Right atrium auricular region (tissue), 2 donors: ENCODE measurements around the gene FKBP11. TPM values are rescaled to one million over a fixed set of nuclear protein-coding genes. Genes with fewer than 3 reads are reported as not detected.

Experiments
- DNase-seq: peaks from one replicate; pipeline ENCODE4 v3.0.0-alpha.2; 2019; ENCODE audit warnings: low spot score
- H3K27ac ChIP-seq, 2 donors: fragments of 200-600 bp; sonication (generic); 1 replicate in 1 of 2; 2 replicates in 1 of 2; pipeline ENCODE4 v1.5.1; 2016 to 2019
- H3K27me3 ChIP-seq, 2 donors: fragments of 200-600 bp; sonication (generic); one replicate each; pipeline versions ENCODE4 v1.5.1 to v1.6.0; 2017 to 2019
- H3K36me3 ChIP-seq: fragments of 200-600 bp; sonication (generic); one replicate; pipeline ENCODE4 v1.5.1; 2016
- H3K4me1 ChIP-seq, 2 donors: fragments of 200-600 bp; sonication (generic); one replicate each; pipeline versions ENCODE4 v1.5.1 to v1.6.0; 2017 to 2019
- H3K4me3 ChIP-seq, 2 donors: fragments of 200-600 bp; sonication (generic); 1 replicate in 1 of 2; 2 replicates in 1 of 2; pipeline ENCODE4 v1.5.1; 2017 to 2019; ENCODE audit warnings: mild to moderate bottlenecking in 1 of 2, moderate library complexity in 1 of 2
- H3K9me3 ChIP-seq, 2 donors: fragments of 200-600 bp; sonication (generic); one replicate each; pipeline ENCODE4 v1.5.1; 2019
- total RNA-seq, 2 donors: library from RNA; depleted of rRNA; stranded (reverse); fragments of >200 nt; gene quantifications; one replicate each; pipeline ENCODE4 v1.1.0, GENCODE V29; 2016
- TF ChIP-seq, protein P1 (sequence below), 2 donors: fragments of 200-600 bp; sonication (generic); IDR thresholded peaks; one replicate each; pipeline ENCODE4 v1.5.1; 2019; ENCODE audit warnings: antibody characterized with exemption in 2 of 2

FKBP11 gene
- total RNA-seq, 2 donors from 2014 or later = 9.1 to 10.2 TPM

DNA sequence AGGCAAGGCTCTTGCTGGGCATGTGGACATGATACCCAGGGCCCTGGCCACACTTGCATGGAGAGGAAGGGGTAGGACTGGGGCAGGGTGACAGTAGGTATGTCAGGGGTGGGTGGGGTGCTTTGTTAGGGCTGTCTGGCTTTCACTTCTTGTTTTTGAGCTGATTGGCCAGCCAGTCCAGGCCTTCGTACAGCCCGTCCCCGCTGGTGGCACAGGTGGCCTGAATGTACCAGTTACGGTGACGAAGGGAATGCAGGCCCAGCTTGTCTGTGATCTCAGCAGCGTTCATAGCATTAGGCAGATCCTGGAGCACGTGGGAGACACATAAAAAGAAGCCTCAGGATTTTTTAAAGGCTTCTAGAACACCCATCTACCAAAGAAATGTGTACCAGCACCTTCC, 13.5 kb upstream of the FKBP11 start:
- H3K36me3 ChIP-seq = peaks cover 32% of the 10 kb centered on the region
- no peak overlapping the region for H3K4me3 ChIP-seq
- H3K9me3 ChIP-seq = no peaks in the 10 kb centered on the region
- H3K4me1 ChIP-seq = peaks cover 0 to 6% of the 10 kb centered on the region in 2 donors
- DNase-seq = no peak
- no peaks in the 10 kb centered on the region for H3K27me3 ChIP-seq
- TF ChIP-seq, protein P1, sequence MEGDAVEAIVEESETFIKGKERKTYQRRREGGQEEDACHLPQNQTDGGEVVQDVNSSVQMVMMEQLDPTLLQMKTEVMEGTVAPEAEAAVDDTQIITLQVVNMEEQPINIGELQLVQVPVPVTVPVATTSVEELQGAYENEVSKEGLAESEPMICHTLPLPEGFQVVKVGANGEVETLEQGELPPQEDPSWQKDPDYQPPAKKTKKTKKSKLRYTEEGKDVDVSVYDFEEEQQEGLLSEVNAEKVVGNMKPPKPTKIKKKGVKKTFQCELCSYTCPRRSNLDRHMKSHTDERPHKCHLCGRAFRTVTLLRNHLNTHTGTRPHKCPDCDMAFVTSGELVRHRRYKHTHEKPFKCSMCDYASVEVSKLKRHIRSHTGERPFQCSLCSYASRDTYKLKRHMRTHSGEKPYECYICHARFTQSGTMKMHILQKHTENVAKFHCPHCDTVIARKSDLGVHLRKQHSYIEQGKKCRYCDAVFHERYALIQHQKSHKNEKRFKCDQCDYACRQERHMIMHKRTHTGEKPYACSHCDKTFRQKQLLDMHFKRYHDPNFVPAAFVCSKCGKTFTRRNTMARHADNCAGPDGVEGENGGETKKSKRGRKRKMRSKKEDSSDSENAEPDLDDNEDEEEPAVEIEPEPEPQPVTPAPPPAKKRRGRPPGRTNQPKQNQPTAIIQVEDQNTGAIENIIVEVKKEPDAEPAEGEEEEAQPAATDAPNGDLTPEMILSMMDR (IDR thresholded peaks at IDR 0.05) = no peak
- no peak overlapping the region for H3K27ac ChIP-seq

DNA sequence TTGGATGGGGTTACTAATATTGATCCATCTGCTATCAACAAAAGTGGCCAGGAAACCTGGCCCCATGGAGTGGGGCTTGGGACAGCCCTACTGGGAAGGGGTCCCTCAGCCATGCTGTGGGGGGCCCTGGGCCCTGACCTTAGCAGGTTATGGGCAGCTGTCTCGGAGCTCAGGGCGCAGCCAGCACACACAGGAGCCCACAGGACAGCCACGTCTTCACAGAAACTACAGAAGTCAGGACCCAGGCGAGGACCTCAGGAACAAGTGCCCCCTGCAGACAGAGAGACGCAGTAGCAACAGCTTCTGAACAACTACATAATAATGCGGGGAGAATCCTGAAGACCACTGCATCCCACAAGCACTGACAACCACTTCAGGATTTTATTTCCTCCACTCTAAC, 11.9 kb upstream of the FKBP11 start:
- no peaks in the 10 kb centered on the region for H3K9me3 ChIP-seq
- no peaks in the 10 kb centered on the region for H3K4me1 ChIP-seq
- DNase-seq = no peak
- no peak overlapping the region for H3K4me3 ChIP-seq
- H3K27ac ChIP-seq = no peak overlapping the region
- no peaks in the 10 kb centered on the region for H3K27me3 ChIP-seq
- H3K36me3 ChIP-seq = peaks cover 45% of the 10 kb centered on the region
- TF ChIP-seq, protein P1 (IDR thresholded peaks at IDR 0.05) = no peak

- TF ChIP-seq, protein P1 (IDR thresholded peaks at IDR 0.05) = peak; percentile 81 to 87
- DNase-seq = peak; percentile 79
- Histone ChIP-seq H3K27me3 (no peaks in the 10 kb centered on the region), H3K4me1 (no peaks in the 10 kb centered on the region), H3K9me3 (no peaks in the 10 kb centered on the region), H3K27ac (no peak overlapping the region), H3K4me3 (no peak overlapping the region), H3K36me3 (peaks cover 49% of the 10 kb centered on the region)
Measured at GRCh38 chr12:48936379-48936979, 11.2 kb upstream of the FKBP11 start.

GRCh38 chr12:48934312-48934706, 9.0 kb upstream of the FKBP11 start:
- Histone ChIP-seq H3K36me3 (peaks cover 42% of the 10 kb centered on the region), H3K27me3 (no peaks in the 10 kb centered on the region), H3K27ac (no peak overlapping the region), H3K4me3 (no peak overlapping the region), H3K9me3 (no peaks in the 10 kb centered on the region), H3K4me1 (no peaks in the 10 kb centered on the region)
- TF ChIP-seq, protein P1 (IDR thresholded peaks at IDR 0.05) = peak in 1 of 2 donors; percentile 16
- DNase-seq = no peak

DNA sequence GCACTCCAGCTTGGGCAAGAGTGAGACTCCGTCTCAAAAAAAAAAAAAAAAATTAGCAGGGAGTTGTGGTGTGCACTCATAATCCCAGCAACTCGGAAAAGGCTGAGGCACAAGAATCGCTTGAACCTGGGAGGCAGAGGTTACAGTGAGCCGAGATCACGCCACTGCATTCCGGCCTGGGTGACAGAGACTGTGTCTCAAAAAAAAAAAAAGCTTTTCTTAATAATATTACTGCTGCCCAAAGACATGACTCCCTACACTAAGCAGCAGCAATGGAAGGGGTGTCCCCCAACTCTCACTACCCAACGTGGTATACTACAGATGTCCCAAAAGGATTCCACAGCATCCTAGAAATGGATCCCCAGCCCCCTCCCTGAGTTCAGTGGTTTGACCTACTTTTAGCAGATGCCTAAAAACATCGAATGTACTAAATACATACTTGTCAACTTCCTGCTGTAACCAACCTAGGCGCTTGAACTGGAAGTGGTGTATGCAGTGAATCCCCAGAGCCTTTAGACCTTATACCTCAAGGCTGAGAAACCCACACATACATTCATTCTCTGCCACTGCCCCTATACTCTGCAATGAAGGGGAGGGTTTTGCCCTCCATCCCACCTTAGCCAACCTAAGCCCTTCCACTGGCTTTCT, 8.5 kb upstream of the FKBP11 start:
- TF ChIP-seq, protein P1 (IDR thresholded peaks at IDR 0.05) = no peak

More for the DNA sequence above, 8.5 kb upstream of the FKBP11 start:
- no peak for DNase-seq
- Histone ChIP-seq H3K4me1 (no peaks in the 10 kb centered on the region), H3K4me3 (no peak overlapping the region), H3K9me3 (no peaks in the 10 kb centered on the region), H3K36me3 (peaks cover 36% of the 10 kb centered on the region), H3K27ac (no peak overlapping the region), H3K27me3 (no peaks in the 10 kb centered on the region)
